ENCODE results near the gene GLIS2.

Gene GLIS2

GRCh38 chr16:4319454-4320421, 3.9 kb downstream of the GLIS2 start:
- DNase-seq (ENCODE audit: low read depth in 2 of 2), result no peak

- DNase-seq (ENCODE audit: low read depth in 2 of 2), result no peak
Measured at GRCh38 chr16:4320571-4321137, 4.8 kb downstream of the GLIS2 start.

- DNase-seq (ENCODE audit: low read depth in 2 of 2), result no peak
Measured at GRCh38 chr16:4321286-4322120, 5.6 kb downstream of the GLIS2 start.

- DNase-seq (ENCODE audit: low read depth in 2 of 2), result no peak
Measured at GRCh38 chr16:4322121-4323052, 6.5 kb downstream of the GLIS2 start.

- DNase-seq (ENCODE audit: low read depth in 2 of 2), result no peak
Measured at GRCh38 chr16:4323071-4323844, 7.4 kb downstream of the GLIS2 start.

GRCh38 chr16:4323845-4324488, 8.1 kb downstream of the GLIS2 start:
- no peak for DNase-seq (ENCODE audit: low read depth in 2 of 2)

GRCh38 chr16:4324492-4325252, 8.8 kb downstream of the GLIS2 start:
- DNase-seq (ENCODE audit: low read depth in 2 of 2), result no peak

GRCh38 chr16:4325253-4325758, 9.4 kb downstream of the GLIS2 start:
- DNase-seq (ENCODE audit: low read depth in 2 of 2), result no peak

- DNase-seq (ENCODE audit: low read depth in 2 of 2), result no peak
Measured at GRCh38 chr16:4327386-4328045, 11.6 kb downstream of the GLIS2 start.

- DNase-seq (ENCODE audit: low read depth in 2 of 2), result no peak
Measured at GRCh38 chr16:4328046-4328781, 12.3 kb downstream of the GLIS2 start.

GRCh38 chr16:4328782-4329775, 13.2 kb downstream of the GLIS2 start:
- no peak for DNase-seq (ENCODE audit: low read depth in 2 of 2)

GRCh38 chr16:4330277-4330874, 14.5 kb downstream of the GLIS2 start:
- DNase-seq (ENCODE audit: low read depth in 2 of 2), result peak in 1 of 2 donors; percentile 58

- no peak for DNase-seq (ENCODE audit: low read depth in 2 of 2)
Measured at GRCh38 chr16:4332083-4332482, 16.2 kb downstream of the GLIS2 start.

GRCh38 chr16:4332623-4333307, 16.9 kb downstream of the GLIS2 start:
- no peak for DNase-seq (ENCODE audit: low read depth in 2 of 2)

- DNase-seq (ENCODE audit: low read depth in 2 of 2), result no peak
Measured at GRCh38 chr16:4333308-4333638, 17.4 kb downstream of the GLIS2 start.
